WTC11 (cell line): Measurements from ENCODE around the gene SDCCAG8. TPM values are rescaled to one million over a fixed set of nuclear protein-coding genes. Genes with fewer than 3 reads are reported as not detected.

Experiments used
- ATAC-seq: fragments of 200-7000 bp; cut with Tn5 transposase; 2 replicates; pipeline ENCODE4 v1.10.0; 2021; ENCODE audit warnings: mild to moderate bottlenecking, moderate library complexity
- CTCF ChIA-PET: fragments of 300-600 bp; sonication (Branson Sonifier 250); formaldehyde crosslinking; loops from one replicate; lab custom pipeline; 2021; ENCODE audit warnings: antibody characterized with exemption; lab: Charles Lee
- POLR2A ChIA-PET: fragments of 350-600 bp; sonication (Branson Sonifier 250); formaldehyde crosslinking; loops from one replicate; lab custom pipeline; 2021; ENCODE audit warnings: antibody characterized with exemption; lab: Charles Lee
- DNase-seq: peaks from one replicate; pipeline ENCODE4 v3.0.0; 2021; ENCODE audit warnings: low spot score
- H3K27ac Mint-ChIP-seq: 2 replicates; pipeline ENCODE4 v1.8.0; 2021; ENCODE audit warnings: mixed read lengths
- H3K27me3 Mint-ChIP-seq: 2 replicates; pipeline ENCODE4 v1.8.0; 2021; ENCODE audit warnings: low read depth, mild to moderate bottlenecking, moderate library complexity, mixed read lengths
- H3K36me3 Mint-ChIP-seq: 2 replicates; pipeline ENCODE4 v1.8.0; 2021; ENCODE audit warnings: mixed read lengths
- H3K4me1 Mint-ChIP-seq: 2 replicates; pipeline ENCODE4 v1.8.0; 2022; ENCODE audit warnings: mixed read lengths
- H3K4me3 Mint-ChIP-seq: 2 replicates; pipeline ENCODE4 v1.8.0; 2021; ENCODE audit warnings: mild to moderate bottlenecking, moderate library complexity, mixed read lengths
- H3K9me3 Mint-ChIP-seq: 2 replicates; pipeline ENCODE4 v1.8.0; 2021; ENCODE audit warnings: mixed read lengths
- ATF3 ChIP-seq: sonication (generic); formaldehyde crosslinking; conservative IDR thresholded peaks from 2 replicates; pipeline ENCODE4 v1.8.1; 2022; ENCODE audit warnings: mild to moderate bottlenecking, missing genetic modification reagents
- CBFB ChIP-seq: sonication (generic); formaldehyde crosslinking; IDR thresholded peaks from 2 replicates; pipeline ENCODE4 v1.8.1; 2022; ENCODE audit warnings: mild to moderate bottlenecking, low read depth, missing genetic modification reagents
- FOXK1 ChIP-seq: sonication (generic); formaldehyde crosslinking; IDR thresholded peaks from 2 replicates; pipeline ENCODE4 v1.8.0; 2022; ENCODE audit warnings: mild to moderate bottlenecking, moderate library complexity, missing genetic modification reagents
- HMGA2 ChIP-seq: fragments of 250-450 bp; sonication (Bioruptor Pico); IDR thresholded peaks from 2 replicates; pipeline ENCODE4 v1.4.0; 2021; ENCODE audit warnings: mild to moderate bottlenecking, moderate library complexity
- MLX ChIP-seq: sonication (generic); formaldehyde crosslinking; IDR thresholded peaks from 2 replicates; pipeline ENCODE4 v1.8.1; 2023; ENCODE audit warnings: mild to moderate bottlenecking, missing genetic modification reagents, moderate library complexity
- MYBL2 ChIP-seq: sonication (generic); formaldehyde crosslinking; IDR thresholded peaks from 2 replicates; pipeline ENCODE4 v1.8.1; 2023; ENCODE audit warnings: mild to moderate bottlenecking, moderate library complexity, missing genetic modification reagents
- NFYB ChIP-seq: sonication (generic); formaldehyde crosslinking; conservative IDR thresholded peaks from 2 replicates; pipeline ENCODE4 v1.8.0; 2022; ENCODE audit warnings: low read depth, missing genetic modification reagents
- STAT6 ChIP-seq: sonication (generic); formaldehyde crosslinking; conservative IDR thresholded peaks from 2 replicates; pipeline ENCODE4 v1.8.1; 2023; ENCODE audit warnings: mild to moderate bottlenecking, low read depth, missing genetic modification reagents, moderate library complexity
- TCF7 ChIP-seq: sonication (generic); formaldehyde crosslinking; IDR thresholded peaks from 2 replicates; pipeline ENCODE4 v1.8.0; 2022; ENCODE audit warnings: mild to moderate bottlenecking, low read depth, missing genetic modification reagents, moderate library complexity
- TEAD4 ChIP-seq: sonication (generic); formaldehyde crosslinking; IDR thresholded peaks from 2 replicates; pipeline ENCODE4 v1.8.0; 2022; ENCODE audit warnings: mild to moderate bottlenecking, missing genetic modification reagents
- ZNF396 ChIP-seq: fragments of 250-450 bp; sonication (Bioruptor Pico); IDR thresholded peaks from 2 replicates; pipeline ENCODE4 v1.8.0; 2021; ENCODE audit warnings: mild to moderate bottlenecking, moderate library complexity, borderline replicate concordance
- total RNA-seq: library from RNA; stranded (reverse); gene quantifications from 3 replicates; pipeline ENCODE4 v1.2.3, GENCODE V29; 2021
- TF ChIP-seq, protein P1 (sequence below): fragments of 250-450 bp; sonication (Bioruptor Pico); IDR thresholded peaks from 2 replicates; pipeline ENCODE4 v1.9.0; 2021; ENCODE audit warnings: mild to moderate bottlenecking
- TF ChIP-seq, protein P2 (sequence below): sonication (generic); formaldehyde crosslinking; IDR thresholded peaks from 2 replicates; pipeline ENCODE4 v1.8.1; 2023; ENCODE audit warnings: mild to moderate bottlenecking, missing genetic modification reagents
- TF ChIP-seq, protein P3 (sequence below): sonication (generic); formaldehyde crosslinking; IDR thresholded peaks from 2 replicates; pipeline ENCODE4 v1.8.0; 2022; ENCODE audit warnings: mild to moderate bottlenecking, missing genetic modification reagents
- TF ChIP-seq, protein P4 (sequence below): fragments of 250-450 bp; sonication (Bioruptor Pico); IDR thresholded peaks from 2 replicates; pipeline ENCODE4 v1.9.0; 2021; ENCODE audit warnings: moderate library complexity, mild to moderate bottlenecking, inconsistent platforms, borderline replicate concordance

The SDCCAG8 gene
- total RNA-seq, 1 experiment from 2014 or later, result 44.3 TPM

- H3K4me1 Mint-ChIP-seq, result peaks cover 7% of the 10 kb centered on the region
- no peaks in the 10 kb centered on the region for H3K27me3 Mint-ChIP-seq
- no peak for ATAC-seq
- CTCF ChIA-PET, result interaction anchor here (0.7 to 1.0 kb wide), 2 partner anchors 16 to 61 kb away, joined by 3 read pairs; no protein-coding TSS in a partner anchor
- TF ChIP-seq TCF7 (CRISPR knock-in tag), result no peak
- no peak for TF ChIP-seq NFYB (CRISPR knock-in tag)
- TF ChIP-seq, all 79 proteins: peak for 0
- Mint-ChIP-seq H3K9me3 (no peaks in the 10 kb centered on the region), H3K36me3 (no peaks in the 10 kb centered on the region), H3K27ac (no peak overlapping the region), H3K4me3 (no peak overlapping the region)
- no peak for DNase-seq
- POLR2A ChIA-PET, result no interaction called here
Measured at GRCh38 chr1:243543501-243543900, 287.7 kb downstream of the SDCCAG8 start.

- H3K4me1 Mint-ChIP-seq, result peaks cover 18% of the 10 kb centered on the region
- ATAC-seq (no peak), DNase-seq (no peak)
- no peak overlapping the region for H3K4me3 Mint-ChIP-seq
- ChIA-PET POLR2A (interaction anchor here (0.6 kb wide), 1 partner anchor 425 kb away, joined by 3 read pairs; no protein-coding TSS in a partner anchor), CTCF (no interaction called here)
- H3K27ac Mint-ChIP-seq, result no peak overlapping the region
- no peaks in the 10 kb centered on the region for H3K9me3 Mint-ChIP-seq
- TF ChIP-seq MYBL2 (CRISPR knock-in tag) (no peak), ZNF396 (CRISPR knock-in tag) (no peak), MLX (no peak), TCF7 (CRISPR knock-in tag) (no peak), TEAD4 (no peak), HMGA2 (CRISPR knock-in tag) (no peak), FOXK1 (CRISPR knock-in tag) (no peak), ATF3 (CRISPR knock-in tag) (no peak), CBFB (no peak), STAT6 (CRISPR knock-in tag) (no peak)
- TF ChIP-seq, protein P1, sequence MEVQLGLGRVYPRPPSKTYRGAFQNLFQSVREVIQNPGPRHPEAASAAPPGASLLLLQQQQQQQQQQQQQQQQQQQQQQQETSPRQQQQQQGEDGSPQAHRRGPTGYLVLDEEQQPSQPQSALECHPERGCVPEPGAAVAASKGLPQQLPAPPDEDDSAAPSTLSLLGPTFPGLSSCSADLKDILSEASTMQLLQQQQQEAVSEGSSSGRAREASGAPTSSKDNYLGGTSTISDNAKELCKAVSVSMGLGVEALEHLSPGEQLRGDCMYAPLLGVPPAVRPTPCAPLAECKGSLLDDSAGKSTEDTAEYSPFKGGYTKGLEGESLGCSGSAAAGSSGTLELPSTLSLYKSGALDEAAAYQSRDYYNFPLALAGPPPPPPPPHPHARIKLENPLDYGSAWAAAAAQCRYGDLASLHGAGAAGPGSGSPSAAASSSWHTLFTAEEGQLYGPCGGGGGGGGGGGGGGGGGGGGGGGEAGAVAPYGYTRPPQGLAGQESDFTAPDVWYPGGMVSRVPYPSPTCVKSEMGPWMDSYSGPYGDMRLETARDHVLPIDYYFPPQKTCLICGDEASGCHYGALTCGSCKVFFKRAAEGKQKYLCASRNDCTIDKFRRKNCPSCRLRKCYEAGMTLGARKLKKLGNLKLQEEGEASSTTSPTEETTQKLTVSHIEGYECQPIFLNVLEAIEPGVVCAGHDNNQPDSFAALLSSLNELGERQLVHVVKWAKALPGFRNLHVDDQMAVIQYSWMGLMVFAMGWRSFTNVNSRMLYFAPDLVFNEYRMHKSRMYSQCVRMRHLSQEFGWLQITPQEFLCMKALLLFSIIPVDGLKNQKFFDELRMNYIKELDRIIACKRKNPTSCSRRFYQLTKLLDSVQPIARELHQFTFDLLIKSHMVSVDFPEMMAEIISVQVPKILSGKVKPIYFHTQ (CRISPR knock-in tag), result no peak
- TF ChIP-seq, protein P2, sequence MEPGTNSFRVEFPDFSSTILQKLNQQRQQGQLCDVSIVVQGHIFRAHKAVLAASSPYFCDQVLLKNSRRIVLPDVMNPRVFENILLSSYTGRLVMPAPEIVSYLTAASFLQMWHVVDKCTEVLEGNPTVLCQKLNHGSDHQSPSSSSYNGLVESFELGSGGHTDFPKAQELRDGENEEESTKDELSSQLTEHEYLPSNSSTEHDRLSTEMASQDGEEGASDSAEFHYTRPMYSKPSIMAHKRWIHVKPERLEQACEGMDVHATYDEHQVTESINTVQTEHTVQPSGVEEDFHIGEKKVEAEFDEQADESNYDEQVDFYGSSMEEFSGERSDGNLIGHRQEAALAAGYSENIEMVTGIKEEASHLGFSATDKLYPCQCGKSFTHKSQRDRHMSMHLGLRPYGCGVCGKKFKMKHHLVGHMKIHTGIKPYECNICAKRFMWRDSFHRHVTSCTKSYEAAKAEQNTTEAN, result no peak
- TF ChIP-seq, protein P3, sequence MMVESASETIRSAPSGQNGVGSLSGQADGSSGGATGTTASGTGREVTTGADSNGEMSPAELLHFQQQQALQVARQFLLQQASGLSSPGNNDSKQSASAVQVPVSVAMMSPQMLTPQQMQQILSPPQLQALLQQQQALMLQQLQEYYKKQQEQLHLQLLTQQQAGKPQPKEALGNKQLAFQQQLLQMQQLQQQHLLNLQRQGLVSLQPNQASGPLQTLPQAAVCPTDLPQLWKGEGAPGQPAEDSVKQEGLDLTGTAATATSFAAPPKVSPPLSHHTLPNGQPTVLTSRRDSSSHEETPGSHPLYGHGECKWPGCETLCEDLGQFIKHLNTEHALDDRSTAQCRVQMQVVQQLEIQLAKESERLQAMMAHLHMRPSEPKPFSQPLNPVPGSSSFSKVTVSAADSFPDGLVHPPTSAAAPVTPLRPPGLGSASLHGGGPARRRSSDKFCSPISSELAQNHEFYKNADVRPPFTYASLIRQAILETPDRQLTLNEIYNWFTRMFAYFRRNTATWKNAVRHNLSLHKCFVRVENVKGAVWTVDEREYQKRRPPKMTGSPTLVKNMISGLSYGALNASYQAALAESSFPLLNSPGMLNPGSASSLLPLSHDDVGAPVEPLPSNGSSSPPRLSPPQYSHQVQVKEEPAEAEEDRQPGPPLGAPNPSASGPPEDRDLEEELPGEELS (CRISPR knock-in tag), result no peak
- TF ChIP-seq, protein P4, sequence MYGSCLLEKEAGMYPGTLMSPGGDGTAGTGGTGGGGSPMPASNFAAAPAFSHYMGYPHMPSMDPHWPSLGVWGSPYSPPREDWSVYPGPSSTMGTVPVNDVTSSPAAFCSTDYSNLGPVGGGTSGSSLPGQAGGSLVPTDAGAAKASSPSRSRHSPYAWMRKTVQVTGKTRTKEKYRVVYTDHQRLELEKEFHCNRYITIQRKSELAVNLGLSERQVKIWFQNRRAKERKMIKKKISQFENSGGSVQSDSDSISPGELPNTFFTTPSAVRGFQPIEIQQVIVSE (CRISPR knock-in tag), result no peak
- H3K27me3 Mint-ChIP-seq, result no peaks in the 10 kb centered on the region
- H3K36me3 Mint-ChIP-seq, result no peaks in the 10 kb centered on the region
Measured at GRCh38 chr1:243546457-243546856, 290.6 kb downstream of the SDCCAG8 start.
